Measurements from ENCODE around the gene ZFP92. TPM values are rescaled to one million over a fixed set of nuclear protein-coding genes. Genes with fewer than 3 reads are reported as not detected.
A peak's percentile ranks its signal among the peaks of the same experiment; 100 is the strongest.

The ZFP92 gene
- total RNA-seq: 0.63 TPM

- Histone ChIP-seq H3K27me3 (ENCODE audit: insufficient read depth, low read length) (no peaks in the 10 kb centered on the region), H3K4me3 (ENCODE audit: low read length) (peak within 1 kb of the TSS; percentile 34), H3K9me3 (ENCODE audit: low read depth, low read length) (no peaks in the 10 kb centered on the region), H3K4me1 (ENCODE audit: insufficient read depth, low read length) (peaks cover 14% of the 10 kb centered on the region)
Observed at GRCh38 chrX:153411255-153411987, at the start of gene ZFP92. TSS of gene ZFP92 (plus strand) at chrX:153411472. CDS start at chrX:153418323, 6,851 bp downstream.

- H3K9me3 ChIP-seq (ENCODE audit: low read depth, low read length): no peaks in the 10 kb centered on the region
- no peak overlapping the region for H3K4me3 ChIP-seq (ENCODE audit: low read length)
- no peaks in the 10 kb centered on the region for H3K4me1 ChIP-seq (ENCODE audit: insufficient read depth, low read length)
- no peaks in the 10 kb centered on the region for H3K27me3 ChIP-seq (ENCODE audit: insufficient read depth, low read length)
Observed at GRCh38 chrX:153361781-153362397, 49.4 kb upstream of the ZFP92 start.

GRCh38 chrX:153365670-153366069, 45.6 kb upstream of the ZFP92 start:
- Histone ChIP-seq H3K4me1 (ENCODE audit: insufficient read depth, low read length) (no peaks in the 10 kb centered on the region), H3K27me3 (ENCODE audit: insufficient read depth, low read length) (no peaks in the 10 kb centered on the region), H3K9me3 (ENCODE audit: low read depth, low read length) (no peaks in the 10 kb centered on the region), H3K4me3 (ENCODE audit: low read length) (no peak overlapping the region)

GRCh38 chrX:153366119-153366518, 45.2 kb upstream of the ZFP92 start:
- no peaks in the 10 kb centered on the region for H3K4me1 ChIP-seq (ENCODE audit: insufficient read depth, low read length)
- H3K27me3 ChIP-seq (ENCODE audit: insufficient read depth, low read length): no peaks in the 10 kb centered on the region
- H3K4me3 ChIP-seq (ENCODE audit: low read length): no peak overlapping the region
- H3K9me3 ChIP-seq (ENCODE audit: low read depth, low read length): no peaks in the 10 kb centered on the region

GRCh38 chrX:153366878-153367538, 44.3 kb upstream of the ZFP92 start:
- H3K4me1 ChIP-seq (ENCODE audit: insufficient read depth, low read length): no peaks in the 10 kb centered on the region
- H3K9me3 ChIP-seq (ENCODE audit: low read depth, low read length): no peaks in the 10 kb centered on the region
- H3K4me3 ChIP-seq (ENCODE audit: low read length): no peak overlapping the region
- H3K27me3 ChIP-seq (ENCODE audit: insufficient read depth, low read length): no peaks in the 10 kb centered on the region

- Histone ChIP-seq H3K4me3 (ENCODE audit: low read length) (no peak overlapping the region), H3K4me1 (ENCODE audit: insufficient read depth, low read length) (no peaks in the 10 kb centered on the region), H3K9me3 (ENCODE audit: low read depth, low read length) (no peaks in the 10 kb centered on the region), H3K27me3 (ENCODE audit: insufficient read depth, low read length) (no peaks in the 10 kb centered on the region)
Observed at GRCh38 chrX:153370293-153371055, 40.8 kb upstream of the ZFP92 start.

GRCh38 chrX:153371256-153371655, 40.0 kb upstream of the ZFP92 start:
- Histone ChIP-seq H3K4me3 (ENCODE audit: low read length) (no peak overlapping the region), H3K27me3 (ENCODE audit: insufficient read depth, low read length) (no peaks in the 10 kb centered on the region), H3K4me1 (ENCODE audit: insufficient read depth, low read length) (no peaks in the 10 kb centered on the region), H3K9me3 (ENCODE audit: low read depth, low read length) (no peaks in the 10 kb centered on the region)

- Histone ChIP-seq H3K4me3 (ENCODE audit: low read length) (no peak overlapping the region), H3K9me3 (ENCODE audit: low read depth, low read length) (no peaks in the 10 kb centered on the region), H3K27me3 (ENCODE audit: insufficient read depth, low read length) (no peaks in the 10 kb centered on the region), H3K4me1 (ENCODE audit: insufficient read depth, low read length) (no peaks in the 10 kb centered on the region)
Observed at GRCh38 chrX:153372949-153373348, 38.3 kb upstream of the ZFP92 start.

GRCh38 chrX:153374426-153374825, 36.8 kb upstream of the ZFP92 start:
- H3K4me3 ChIP-seq (ENCODE audit: low read length): no peak overlapping the region
- no peaks in the 10 kb centered on the region for H3K27me3 ChIP-seq (ENCODE audit: insufficient read depth, low read length)
- H3K9me3 ChIP-seq (ENCODE audit: low read depth, low read length): no peaks in the 10 kb centered on the region
- H3K4me1 ChIP-seq (ENCODE audit: insufficient read depth, low read length): no peaks in the 10 kb centered on the region

GRCh38 chrX:153375571-153375970, 35.7 kb upstream of the ZFP92 start:
- Histone ChIP-seq H3K9me3 (ENCODE audit: low read depth, low read length) (no peaks in the 10 kb centered on the region), H3K4me1 (ENCODE audit: insufficient read depth, low read length) (no peaks in the 10 kb centered on the region), H3K4me3 (ENCODE audit: low read length) (no peak overlapping the region), H3K27me3 (ENCODE audit: insufficient read depth, low read length) (no peaks in the 10 kb centered on the region)

- Histone ChIP-seq H3K9me3 (ENCODE audit: low read depth, low read length) (no peaks in the 10 kb centered on the region), H3K4me1 (ENCODE audit: insufficient read depth, low read length) (no peaks in the 10 kb centered on the region), H3K4me3 (ENCODE audit: low read length) (no peak overlapping the region), H3K27me3 (ENCODE audit: insufficient read depth, low read length) (no peaks in the 10 kb centered on the region)
Observed at GRCh38 chrX:153377727-153378126, 33.5 kb upstream of the ZFP92 start.

GRCh38 chrX:153378607-153379006, 32.7 kb upstream of the ZFP92 start:
- H3K4me3 ChIP-seq (ENCODE audit: low read length): no peak overlapping the region
- no peaks in the 10 kb centered on the region for H3K9me3 ChIP-seq (ENCODE audit: low read depth, low read length)
- H3K4me1 ChIP-seq (ENCODE audit: insufficient read depth, low read length): no peaks in the 10 kb centered on the region
- H3K27me3 ChIP-seq (ENCODE audit: insufficient read depth, low read length): no peaks in the 10 kb centered on the region

- no peaks in the 10 kb centered on the region for H3K9me3 ChIP-seq (ENCODE audit: low read depth, low read length)
- no peak overlapping the region for H3K4me3 ChIP-seq (ENCODE audit: low read length)
- no peaks in the 10 kb centered on the region for H3K4me1 ChIP-seq (ENCODE audit: insufficient read depth, low read length)
- H3K27me3 ChIP-seq (ENCODE audit: insufficient read depth, low read length): no peaks in the 10 kb centered on the region
Observed at GRCh38 chrX:153379508-153379907, 31.8 kb upstream of the ZFP92 start.

- Histone ChIP-seq H3K4me1 (ENCODE audit: insufficient read depth, low read length) (no peaks in the 10 kb centered on the region), H3K9me3 (ENCODE audit: low read depth, low read length) (no peaks in the 10 kb centered on the region), H3K27me3 (ENCODE audit: insufficient read depth, low read length) (no peaks in the 10 kb centered on the region), H3K4me3 (ENCODE audit: low read length) (no peak overlapping the region)
Observed at GRCh38 chrX:153379971-153380581, 31.2 kb upstream of the ZFP92 start.

- no peaks in the 10 kb centered on the region for H3K9me3 ChIP-seq (ENCODE audit: low read depth, low read length)
- H3K4me1 ChIP-seq (ENCODE audit: insufficient read depth, low read length): no peaks in the 10 kb centered on the region
- no peak overlapping the region for H3K4me3 ChIP-seq (ENCODE audit: low read length)
- H3K27me3 ChIP-seq (ENCODE audit: insufficient read depth, low read length): no peaks in the 10 kb centered on the region
Observed at GRCh38 chrX:153380691-153381090, 30.6 kb upstream of the ZFP92 start.

Measured in mononuclear cell (primary cell).